ENCODE data around the gene CDH4. TPM values are rescaled to one million over a fixed set of nuclear protein-coding genes. Genes with fewer than 3 reads are reported as not detected.

CDH4 gene
- total RNA-seq, 1 experiment from 2014 or later, result not detected

GRCh38 chr20:61233590-61233989, 18.5 kb upstream of the CDH4 start:
- in situ Hi-C loops (cut with HindIII; ENCODE audit: low pct_unique_long_range_greater_than_20kb, low sequenced_read_pairs) (no loop called here), intact Hi-C loops (cut with micrococcal nuclease; ENCODE audit: unreplicated experiment) (no loop called here)
- ChIA-PET POLR2A (no interaction called here), CTCF (no interaction called here)
- H3K27me3 ChIP-seq (ENCODE audit: control insufficient read depth, insufficient read depth, low read length), result no peaks in the 10 kb centered on the region
- ATAC-seq (no peak), DNase-seq (ENCODE audit: low read depth, low spot score) (no peak)
- TF ChIP-seq TCF7L2 (IDR thresholded peaks at IDR 0.05; ENCODE audit: low read depth, low read length), result no peak
- no peak for TF ChIP-seq CTCF (IDR thresholded peaks at IDR 0.05)
- TF ChIP-seq POLR2AphosphoS5 (IDR thresholded peaks at IDR 0.05; ENCODE audit: low read depth, low read length), result no peak
- H3K27ac ChIP-seq (ENCODE audit: low read length), result no peak overlapping the region
- no peaks in the 10 kb centered on the region for H3K9me3 ChIP-seq (ENCODE audit: control insufficient read depth, insufficient read depth, low read depth, low read length)
- no peak overlapping the region for H3K4me3 ChIP-seq (ENCODE audit: low read depth in 2 of 2, low read length in 2 of 2)
- no peaks in the 10 kb centered on the region for H3K36me3 ChIP-seq (ENCODE audit: control insufficient read depth, insufficient read depth, low read length)
- H3K4me1 ChIP-seq (ENCODE audit: control insufficient read depth, insufficient read depth, low read length), result no peaks in the 10 kb centered on the region
- no TSS peak for BruUV-seq (replicated peaks)

GRCh38 chr20:61234224-61234890, 17.7 kb upstream of the CDH4 start:
- TF ChIP-seq REST (IDR thresholded peaks at IDR 0.05; ENCODE audit: insufficient read depth in 1 of 2, low read depth in 2 of 2, low read length in 1 of 2) (no peak), SIN3A (IDR thresholded peaks at IDR 0.05; ENCODE audit: borderline replicate concordance, insufficient read depth, low read depth, low read length) (no peak), CTCF (IDR thresholded peaks at IDR 0.05) (no peak), TCF7L2 (IDR thresholded peaks at IDR 0.05; ENCODE audit: low read depth, low read length) (no peak), POLR2AphosphoS5 (IDR thresholded peaks at IDR 0.05; ENCODE audit: low read depth, low read length) (no peak)
- DNase-seq (ENCODE audit: low read depth, low spot score), result no peak
- H3K36me3 ChIP-seq (ENCODE audit: control insufficient read depth, insufficient read depth, low read length), result no peaks in the 10 kb centered on the region
- no peak for ATAC-seq
- CTCF ChIA-PET, result no interaction called here
- no peak overlapping the region for H3K27ac ChIP-seq (ENCODE audit: low read length)
- no peaks in the 10 kb centered on the region for H3K27me3 ChIP-seq (ENCODE audit: control insufficient read depth, insufficient read depth, low read length)
- H3K9me3 ChIP-seq (ENCODE audit: control insufficient read depth, insufficient read depth, low read depth, low read length), result no peaks in the 10 kb centered on the region
- POLR2A ChIA-PET, result no interaction called here
- no TSS peak for BruUV-seq (replicated peaks)
- intact Hi-C loops (cut with micrococcal nuclease; ENCODE audit: unreplicated experiment) (no loop called here), in situ Hi-C loops (cut with HindIII; ENCODE audit: low pct_unique_long_range_greater_than_20kb, low sequenced_read_pairs) (no loop called here)
- H3K4me1 ChIP-seq (ENCODE audit: control insufficient read depth, insufficient read depth, low read length), result no peaks in the 10 kb centered on the region
- H3K4me3 ChIP-seq (ENCODE audit: low read depth in 2 of 2, low read length in 2 of 2), result no peak overlapping the region
